Stimulated activated CD8-positive, alpha-beta memory T cell treated with anti-CD3 and anti-CD28 coated beads, Interleukin-4, amount 100 ng/mL, for 4 hours (primary cell): ENCODE data around the gene CADPS2.
"Not testable (repeated sequence)": the region's sequence is repeated elsewhere in the genome, so short reads cannot be mapped to it uniquely, and the experiment has no call there.

Experiments used
- DNase-seq, 2 donors: peaks; one replicate each; pipeline ENCODE4 v3.0.0-alpha.2; 2020; ENCODE audit warnings: low read depth in 2 of 2, low spot score in 1 of 2

The CADPS2 gene

GRCh38 chr7:122675621-122676020, 210.6 kb downstream of the CADPS2 start:
- no peak for DNase-seq

GRCh38 chr7:122675011-122675410, 211.2 kb downstream of the CADPS2 start:
- no peak for DNase-seq

- DNase-seq: no peak
Observed at GRCh38 chr7:122674502-122674901, 211.8 kb downstream of the CADPS2 start.

DNA sequence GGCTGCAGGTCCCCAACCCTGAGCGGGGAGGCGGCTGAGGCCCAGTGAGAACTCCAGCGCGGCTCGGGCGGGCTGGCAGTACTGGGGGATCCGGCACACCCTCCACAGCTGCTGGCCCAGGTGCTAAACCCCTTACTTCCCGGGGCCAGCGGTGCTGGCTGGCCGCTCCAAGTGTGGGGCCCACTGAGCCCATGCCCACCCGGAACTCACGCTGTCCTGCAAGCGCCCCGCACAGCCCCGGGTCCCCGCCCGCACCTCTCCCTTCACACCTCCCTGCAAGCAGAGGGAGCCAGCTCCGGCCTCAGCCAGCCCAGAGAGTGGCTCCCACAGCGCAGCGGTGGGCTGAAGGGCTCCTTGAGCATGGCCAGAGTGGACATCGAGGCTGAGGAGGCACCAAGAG, 212.3 kb downstream of the CADPS2 start:
- DNase-seq: no peak

GRCh38 chr7:122672536-122672935, 213.7 kb downstream of the CADPS2 start:
- DNase-seq: no peak

GRCh38 chr7:122663733-122664132, 222.5 kb downstream of the CADPS2 start:
- no peak for DNase-seq

DNA sequence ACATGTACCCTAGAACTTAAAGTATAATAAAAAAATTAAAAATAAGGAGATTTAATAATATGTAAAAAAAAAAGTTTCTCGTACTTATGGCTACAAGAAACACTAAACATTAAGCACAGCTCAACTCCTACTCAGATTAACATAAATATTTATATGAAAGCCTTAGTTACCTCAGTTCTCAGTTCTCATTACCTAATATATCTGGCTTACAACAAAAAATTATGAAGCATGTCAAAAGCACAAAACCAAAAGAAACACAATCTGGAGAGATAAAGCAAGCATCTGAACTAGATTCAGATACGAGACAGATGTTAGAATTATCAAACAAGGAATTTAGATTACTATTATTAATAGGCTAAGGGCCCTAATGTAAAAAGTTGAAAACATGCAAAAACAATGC, 227.4 kb downstream of the CADPS2 start:
- DNase-seq: no peak

DNA sequence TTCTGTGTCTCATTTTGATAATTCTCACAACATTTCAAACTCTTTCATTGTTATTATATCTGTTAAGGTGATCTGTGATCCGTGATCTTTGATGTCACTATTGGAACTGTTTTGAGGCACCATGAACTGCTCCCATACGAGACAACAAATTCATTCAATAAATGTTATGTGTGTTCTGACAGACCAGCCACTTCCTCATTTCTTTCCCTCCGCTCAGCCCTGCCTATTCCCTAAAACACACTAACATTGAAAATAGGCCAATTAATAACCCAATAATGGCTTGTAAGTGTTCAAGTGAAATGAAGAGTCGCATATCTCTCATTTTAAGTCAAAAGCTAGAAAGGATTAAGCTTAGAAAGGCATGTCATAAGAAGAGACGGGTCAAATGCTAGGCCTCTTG, 232.6 kb downstream of the CADPS2 start:
- DNase-seq: no peak

- DNase-seq: no peak
Observed at GRCh38 chr7:122652876-122653275, 233.4 kb downstream of the CADPS2 start.

GRCh38 chr7:122651451-122651850, 234.8 kb downstream of the CADPS2 start:
- no peak for DNase-seq

DNA sequence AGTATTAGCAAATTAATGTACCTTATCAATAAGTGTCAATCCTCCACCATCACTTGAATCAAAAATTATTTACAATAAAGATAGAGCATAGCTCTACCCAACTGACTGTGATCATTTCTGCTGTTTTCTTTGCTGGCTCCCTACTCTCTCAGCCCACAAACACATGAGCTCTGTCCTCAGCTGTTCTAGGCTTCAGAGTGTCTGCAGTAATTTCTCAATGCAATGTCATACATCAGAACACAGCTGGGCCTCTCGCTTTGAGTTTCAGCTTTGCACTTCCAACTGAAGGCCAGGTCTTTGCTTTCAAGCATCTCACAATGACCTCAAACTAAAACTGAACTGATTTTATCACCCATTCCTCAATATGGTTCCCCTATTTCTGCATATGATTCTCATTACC, 243.0 kb downstream of the CADPS2 start:
- no peak for DNase-seq

DNA sequence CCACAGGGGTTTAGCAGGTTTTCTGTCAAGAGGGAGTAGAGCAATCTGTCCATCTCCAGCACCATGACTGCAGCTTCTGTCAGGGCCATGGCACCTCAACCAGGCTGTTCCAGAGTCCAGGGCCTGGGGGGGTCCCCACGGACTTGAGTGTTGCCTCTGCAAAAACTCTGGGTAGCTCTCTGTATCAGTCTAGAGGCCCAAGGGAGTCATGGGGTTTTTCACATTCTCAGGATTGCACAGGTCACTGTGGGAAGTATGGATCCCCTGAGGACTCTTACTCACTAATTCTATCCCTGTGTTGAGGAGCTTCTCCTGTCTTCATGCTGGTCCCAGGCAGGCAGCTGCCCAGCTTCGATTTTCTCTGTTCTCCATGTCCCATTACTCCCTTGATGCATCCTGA, 247.8 kb downstream of the CADPS2 start:
- no peak for DNase-seq

GRCh38 chr7:122637784-122638183, 248.5 kb downstream of the CADPS2 start:
- DNase-seq: no peak

DNA sequence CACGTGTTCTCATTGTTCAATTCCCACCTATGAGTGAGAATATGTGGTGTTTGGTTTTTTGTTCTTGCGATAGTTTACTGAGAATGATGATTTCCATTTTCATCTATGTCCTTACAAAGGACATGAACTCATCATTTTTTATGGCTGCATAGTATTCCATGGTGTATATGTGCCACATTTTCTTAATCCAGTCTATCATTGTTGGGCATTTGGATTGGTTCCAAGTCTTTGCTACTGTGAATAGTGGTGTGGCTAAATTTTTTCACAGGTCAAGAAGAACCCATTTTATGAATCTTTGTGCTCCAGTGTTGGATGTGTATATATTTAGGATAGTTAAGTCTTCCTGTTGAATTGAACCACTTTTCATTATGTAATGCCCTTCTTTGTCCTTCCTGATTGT, 250.8 kb downstream of the CADPS2 start:
- DNase-seq: not testable (repeated sequence)

DNA sequence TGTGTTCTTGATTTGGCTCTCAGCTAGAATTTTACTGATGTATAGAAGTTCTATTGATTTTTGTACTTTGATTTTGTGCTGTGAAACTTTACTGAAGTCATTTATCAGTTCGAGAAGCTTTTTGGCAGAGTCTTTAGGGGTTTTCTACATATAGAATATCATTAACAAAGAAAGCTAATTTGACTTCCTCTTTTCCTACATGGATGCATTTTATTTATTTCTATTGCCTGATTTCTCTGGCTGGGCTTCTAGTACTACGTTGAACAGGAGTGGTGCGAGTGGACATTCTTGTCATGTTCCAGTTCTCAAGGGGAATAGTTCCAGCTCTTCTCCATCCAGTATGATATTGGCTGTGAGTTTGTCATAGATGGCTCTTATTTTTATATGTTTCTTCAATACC, 252.8 kb downstream of the CADPS2 start:
- DNase-seq: no peak

GRCh38 chr7:122632238-122632637, 254.0 kb downstream of the CADPS2 start:
- DNase-seq: no peak

DNA sequence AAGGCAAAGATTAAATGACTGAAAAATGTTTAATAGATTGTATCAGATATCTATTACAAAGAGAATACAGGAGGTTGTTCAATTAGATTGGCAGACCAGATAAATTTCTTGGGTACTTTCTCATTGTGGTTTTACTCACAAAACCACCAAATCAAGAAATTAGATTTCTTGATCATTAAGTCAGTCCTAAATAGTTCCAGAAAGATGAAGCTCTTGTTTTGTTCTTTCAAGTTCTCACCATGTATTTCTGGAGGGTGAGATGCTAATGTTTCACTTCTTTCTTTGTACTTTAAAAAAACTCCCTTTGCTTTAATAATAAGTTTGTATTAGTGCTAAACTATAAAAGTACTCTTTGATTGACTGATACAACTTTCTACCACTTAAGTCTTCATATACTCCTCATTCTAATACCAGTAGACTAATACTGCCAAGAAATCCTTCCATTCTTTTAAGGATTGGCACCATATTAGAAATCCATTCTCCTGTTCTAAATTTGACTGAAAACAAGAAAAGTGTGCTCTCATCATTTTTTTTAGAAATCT, 256.8 kb downstream of the CADPS2 start:
- DNase-seq: no peak

DNA sequence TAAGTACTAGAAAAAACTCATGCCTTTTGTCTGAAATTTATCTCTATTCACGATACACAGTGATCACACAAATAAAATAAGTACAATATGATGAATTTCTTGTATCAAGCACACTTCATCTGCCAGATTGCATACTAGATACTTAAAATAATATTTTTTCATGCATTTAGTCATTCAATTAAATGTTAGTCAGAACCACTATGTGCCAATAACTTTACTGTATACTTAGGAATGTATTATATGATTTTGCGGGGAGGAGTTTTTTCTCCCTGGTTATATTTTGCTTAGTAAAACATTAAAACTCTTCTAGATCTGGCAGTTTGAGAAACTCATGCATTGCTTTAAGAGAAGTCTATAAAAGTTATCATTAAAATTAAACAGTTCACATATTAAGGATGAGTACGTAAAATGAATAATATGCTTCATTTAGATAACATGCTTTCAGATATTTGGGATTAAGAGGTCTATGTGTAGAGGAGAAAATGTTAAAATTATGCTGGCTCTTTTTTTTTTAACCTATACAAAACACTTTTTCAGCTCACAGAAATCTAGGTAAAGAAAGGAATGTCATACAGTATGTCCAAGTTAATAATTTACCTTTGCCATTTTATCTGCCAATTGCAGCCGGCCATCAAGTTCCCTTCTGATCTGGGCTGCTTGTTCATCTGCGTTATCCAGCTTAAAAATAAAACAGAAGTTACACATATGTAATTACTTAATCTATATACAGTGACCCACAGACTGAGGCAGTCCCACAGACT, 257.4 kb downstream of the CADPS2 start:
- DNase-seq: no peak

- DNase-seq: no peak
Observed at GRCh38 chr7:122626785-122627184, 259.5 kb downstream of the CADPS2 start.

GRCh38 chr7:122622682-122623081, 263.6 kb downstream of the CADPS2 start:
- DNase-seq: no peak

DNA sequence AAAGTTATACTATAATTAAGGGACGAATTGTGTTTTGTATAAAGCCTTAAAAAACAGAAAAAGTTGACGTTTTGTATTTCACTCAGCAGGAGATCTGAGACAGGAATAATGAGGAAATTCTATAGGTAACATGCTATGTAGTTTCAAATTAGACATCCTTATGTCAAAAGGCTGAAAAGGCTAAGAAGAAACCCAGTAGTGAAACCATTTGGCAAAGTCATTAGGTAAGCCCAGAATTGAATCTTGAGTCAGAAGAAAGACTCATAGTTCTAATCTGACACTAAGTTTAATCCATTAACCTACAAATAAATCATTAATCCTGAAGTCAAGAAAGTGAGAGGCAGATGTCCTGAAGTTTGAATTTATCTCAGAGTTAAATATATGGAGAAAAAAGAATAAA, 266.6 kb downstream of the CADPS2 start:
- DNase-seq: no peak

GRCh38 chr7:122618585-122619189, 267.6 kb downstream of the CADPS2 start:
- no peak for DNase-seq

DNA sequence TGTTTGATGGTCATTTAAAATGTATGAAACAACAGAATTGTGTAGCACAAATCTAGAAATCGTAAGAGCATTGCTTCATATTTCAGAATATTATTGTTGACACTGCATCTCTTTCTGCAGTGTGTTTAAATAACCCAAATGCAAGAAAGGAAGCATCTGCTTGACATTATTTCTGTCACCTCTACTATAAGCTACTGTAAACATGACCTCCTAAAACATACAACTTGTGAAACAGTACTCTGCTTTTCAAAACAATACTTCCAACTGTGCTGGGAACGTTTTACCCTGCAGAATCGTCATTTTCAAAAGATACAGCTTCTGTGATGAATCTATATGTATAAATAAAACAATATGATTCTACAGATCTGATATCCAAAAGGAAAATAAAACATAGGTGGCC, 269.3 kb downstream of the CADPS2 start:
- no peak for DNase-seq
